HG03575 (cell line): ENCODE measurements around the gene HOMER1.
"Not testable (repeated sequence)": the region's sequence is repeated elsewhere in the genome, so short reads cannot be mapped to it uniquely, and the experiment has no call there.

Experiments used
- ATAC-seq: cut with Tn5 transposase; IDR thresholded peaks from one replicate; pipeline ENCODE4 v1.9.1; 2021; ENCODE audit not compliant: unreplicated experiment, insufficient number of reproducible peaks, low FRiP score; ENCODE audit errors: extremely low read depth

HOMER1 gene

GRCh38 chr5:79454043-79454442 lies 59.9 kb downstream of the HOMER1 start:
- no peak for ATAC-seq

- no peak for ATAC-seq
Observed at GRCh38 chr5:79448336-79448735, 65.6 kb downstream of the HOMER1 start.

GRCh38 chr5:79436821-79437220 lies 77.1 kb downstream of the HOMER1 start:
- ATAC-seq: no peak

GRCh38 chr5:79436224-79436623 lies 77.7 kb downstream of the HOMER1 start:
- no peak for ATAC-seq

DNA sequence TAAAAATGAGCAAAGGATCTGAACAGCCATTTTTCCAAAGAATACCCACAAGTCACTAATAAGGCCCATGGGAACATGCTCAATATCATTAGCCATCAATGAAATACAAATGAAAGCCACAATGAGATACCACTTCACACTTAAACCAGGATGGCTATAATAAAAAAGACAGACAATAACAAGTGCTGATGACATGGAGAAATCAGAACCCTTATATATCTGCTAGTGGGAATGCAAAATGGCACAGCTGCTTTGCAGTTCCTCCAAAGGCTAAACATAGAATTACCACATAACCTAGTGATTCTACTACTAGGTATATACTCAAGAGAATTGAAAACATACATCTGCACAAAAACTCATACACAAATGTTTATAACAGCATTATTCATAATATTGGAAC lies 83.7 kb downstream of the HOMER1 start:
- no peak for ATAC-seq

DNA sequence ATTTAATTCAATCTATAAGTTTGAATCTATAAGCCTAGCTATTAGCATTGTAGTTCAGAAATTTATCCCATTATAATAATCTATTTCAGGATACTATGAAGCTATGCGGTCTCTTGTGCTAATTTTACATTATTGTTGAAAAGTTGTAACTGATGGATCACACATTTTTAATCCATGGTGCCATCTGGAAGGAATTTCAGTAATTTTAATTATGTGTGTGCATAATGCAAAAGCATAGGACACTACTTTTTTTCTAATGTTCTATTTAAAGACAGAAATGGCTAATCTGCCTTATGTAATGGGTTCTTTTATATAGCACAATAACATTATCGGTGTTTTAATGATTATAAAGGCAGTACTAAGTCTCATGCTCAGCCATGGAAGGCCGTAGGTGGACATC lies 90.6 kb downstream of the HOMER1 start:
- ATAC-seq: no peak

GRCh38 chr5:79420248-79420647 lies 93.7 kb downstream of the HOMER1 start:
- no peak for ATAC-seq

DNA sequence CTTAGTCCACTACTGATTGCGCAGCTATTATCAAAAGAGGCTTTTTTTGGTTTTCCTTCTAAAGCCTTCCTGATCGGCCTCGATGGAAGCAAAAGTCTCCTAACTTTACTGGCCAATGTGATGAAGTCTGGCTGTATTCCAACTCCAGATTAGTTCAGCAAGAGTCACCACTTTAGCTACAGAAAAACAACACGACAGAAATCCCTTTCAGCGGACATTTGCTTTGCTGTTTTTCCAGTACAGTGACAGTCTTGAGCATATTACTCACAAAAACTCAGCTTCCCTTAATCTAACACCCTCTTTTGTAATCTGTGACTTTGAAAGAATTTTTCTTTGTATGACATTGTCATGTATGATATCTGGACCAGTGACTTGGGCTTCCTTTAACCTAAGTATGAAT lies 95.7 kb downstream of the HOMER1 start:
- ATAC-seq: no peak

GRCh38 chr5:79417495-79417894 lies 96.4 kb downstream of the HOMER1 start:
- no peak for ATAC-seq

- ATAC-seq: no peak
Observed at GRCh38 chr5:79416499-79416898, 97.4 kb downstream of the HOMER1 start.

- no peak for ATAC-seq
Observed at GRCh38 chr5:79413112-79413511, 100.8 kb downstream of the HOMER1 start.

DNA sequence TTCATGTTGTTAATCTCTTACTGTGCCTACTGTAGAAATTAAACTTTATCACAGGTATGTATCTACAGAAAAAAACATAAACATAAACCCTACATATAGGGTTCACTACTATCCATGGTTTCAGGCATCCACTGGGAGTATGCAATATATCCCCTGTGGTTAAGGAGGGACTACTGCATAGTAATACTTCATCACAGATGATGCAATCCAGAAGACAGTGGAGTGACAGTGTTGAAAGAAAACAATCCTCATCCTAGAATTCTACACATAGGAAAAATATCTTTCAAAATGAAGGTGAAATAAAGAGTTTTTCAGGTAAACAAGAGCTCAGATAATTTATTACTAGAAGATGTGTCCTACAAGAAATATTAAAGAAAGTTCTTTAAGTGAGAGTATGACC lies 105.9 kb downstream of the HOMER1 start:
- no peak for ATAC-seq

DNA sequence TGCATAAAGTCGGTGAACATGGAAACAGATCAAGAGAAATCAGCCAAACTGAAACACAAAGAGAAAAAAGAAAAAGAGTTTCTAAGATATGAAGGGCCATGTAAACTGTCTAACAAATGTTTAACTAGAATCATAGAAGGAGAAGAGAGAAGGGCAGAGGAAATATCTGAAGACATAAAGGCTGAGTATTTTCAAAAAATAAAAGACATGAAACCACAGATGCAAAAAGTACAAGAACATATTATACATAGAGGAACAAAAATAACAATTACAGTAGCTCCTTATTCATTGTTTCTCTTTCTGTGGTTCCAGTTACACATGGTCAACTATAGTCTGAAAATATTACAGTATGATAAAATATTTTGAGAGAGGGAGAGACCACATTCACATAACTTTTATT lies 106.3 kb downstream of the HOMER1 start:
- no peak for ATAC-seq

DNA sequence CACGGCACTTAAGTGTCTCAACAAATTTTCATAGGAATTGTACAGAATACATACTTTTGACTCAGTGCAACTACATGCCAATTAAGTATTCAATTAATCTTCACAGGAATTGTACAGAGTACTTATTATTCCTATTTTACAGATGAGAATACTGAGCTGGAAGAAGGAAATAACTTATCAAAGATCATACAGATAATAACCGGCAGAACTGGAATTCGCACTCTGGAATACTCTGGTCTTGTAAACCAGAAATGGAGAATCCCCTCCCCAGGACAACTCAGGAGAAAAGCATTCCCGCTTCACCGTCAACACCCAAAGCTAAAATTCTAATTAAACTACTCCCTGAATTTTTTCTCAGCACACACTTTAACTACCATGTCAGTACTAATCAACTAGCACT lies 112.7 kb downstream of the HOMER1 start:
- ATAC-seq: no peak

- ATAC-seq: no peak
Observed at GRCh38 chr5:79399046-79399445, 114.9 kb downstream of the HOMER1 start.

DNA sequence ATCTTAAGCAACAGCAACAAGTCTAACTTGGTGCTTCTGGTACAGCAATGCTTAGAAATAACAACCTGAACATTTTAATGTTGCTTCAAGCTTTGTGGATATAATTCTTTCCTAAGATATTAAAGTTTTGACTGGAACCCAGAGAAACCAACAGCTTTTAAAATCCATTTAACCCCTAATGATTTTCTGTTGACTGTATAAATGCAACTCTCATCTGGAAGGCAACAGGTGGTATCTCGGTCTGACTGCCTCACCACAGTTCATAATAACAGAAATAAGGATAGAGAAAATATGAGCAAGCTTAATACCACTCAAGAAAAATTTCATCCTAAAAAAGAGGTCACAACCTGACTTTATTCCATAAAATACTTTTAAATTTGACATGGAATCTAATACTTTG lies 116.9 kb downstream of the HOMER1 start:
- ATAC-seq: no peak

GRCh38 chr5:79396265-79396664 lies 117.7 kb downstream of the HOMER1 start:
- ATAC-seq: no peak

DNA sequence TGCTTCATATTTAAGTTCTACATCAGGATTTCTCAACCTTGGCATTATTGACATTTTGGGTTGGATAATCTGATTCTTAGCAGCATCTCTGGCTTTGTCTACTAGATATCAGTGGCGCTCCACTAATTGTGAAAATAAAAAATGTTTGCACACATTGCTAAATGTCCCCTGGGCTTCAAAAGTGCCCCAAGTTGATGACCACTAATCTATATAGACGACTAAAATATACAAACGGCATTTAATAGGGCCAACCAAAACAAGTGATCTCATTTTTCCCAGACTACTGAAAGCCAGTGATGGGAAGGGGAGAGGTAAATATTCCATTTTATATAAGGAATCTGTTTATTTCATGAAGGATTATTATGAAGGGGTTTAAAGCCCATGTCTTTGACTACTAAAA lies 118.6 kb downstream of the HOMER1 start:
- ATAC-seq: no peak

GRCh38 chr5:79392776-79393175 lies 121.2 kb downstream of the HOMER1 start:
- ATAC-seq: no peak

DNA sequence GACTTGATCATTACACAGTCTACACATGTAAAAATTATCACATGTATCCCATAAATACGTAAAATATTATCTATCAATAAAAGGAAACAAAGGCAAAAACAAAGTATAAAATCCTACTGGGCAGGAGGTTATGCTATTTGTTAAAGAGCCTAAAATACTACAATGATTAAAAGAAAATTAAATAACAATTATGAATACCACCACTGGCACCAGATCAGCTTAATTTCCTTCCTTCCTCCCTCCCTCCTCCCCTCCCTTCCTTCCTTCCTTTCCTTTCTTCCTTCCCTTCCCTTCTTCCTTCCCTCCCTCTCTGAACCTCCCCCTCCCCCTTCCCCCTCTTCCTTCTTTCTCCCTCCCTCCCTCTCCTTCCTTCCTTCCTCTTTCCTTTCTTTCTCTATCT lies 127.3 kb downstream of the HOMER1 start:
- no peak for ATAC-seq

DNA sequence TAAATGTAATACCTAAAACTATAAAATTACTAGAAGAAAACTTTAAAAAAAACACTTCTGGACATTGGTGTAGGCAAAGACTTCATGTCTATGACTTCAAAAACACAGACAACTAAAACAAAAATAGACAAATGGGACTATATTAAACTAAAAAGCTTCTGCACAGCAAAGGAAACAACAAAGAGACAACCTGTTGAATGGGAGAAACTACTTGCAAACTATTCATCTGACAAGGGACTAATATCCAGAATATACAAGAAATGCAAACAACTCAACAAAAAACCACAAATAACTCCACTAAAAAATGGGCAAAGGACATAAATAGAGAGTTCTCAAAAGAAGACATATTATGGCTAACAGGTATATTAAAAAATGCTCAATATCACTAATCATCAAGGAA lies 128.8 kb downstream of the HOMER1 start:
- ATAC-seq: not testable (repeated sequence)
